Liver (tissue), 9 donors: ENCODE data around the gene ZC3HAV1L. TPM values are rescaled to one million over a fixed set of nuclear protein-coding genes. Genes with fewer than 3 reads are reported as not detected.

Experiments used
- DNase-seq: peaks from one replicate; pipeline ENCODE4 v3.0.0-alpha.2; 2017; ENCODE audit warnings: low spot score
- H3K27ac ChIP-seq, 2 donors: one replicate each; pipeline ENCODE4 v1.7.0; 2013; ENCODE audit warnings: inconsistent platforms in 2 of 2, low read length in 2 of 2, control low read depth in 1 of 2, low read depth in 1 of 2, mild to moderate bottlenecking in 1 of 2
- H3K27me3 ChIP-seq, 4 donors: one replicate each; pipeline versions ENCODE4 v1.6.1 to v1.7.0; 2013; ENCODE audit warnings: low read length in 3 of 4, inconsistent platforms in 1 of 4, mild to moderate bottlenecking in 1 of 4, moderate library complexity in 1 of 4; ENCODE audit not compliant: control insufficient read depth in 4 of 4, insufficient read depth in 4 of 4
- H3K36me3 ChIP-seq, 4 donors: one replicate each; pipeline versions ENCODE4 v1.6.1 to v1.7.0; 2013; ENCODE audit warnings: low read length in 3 of 4, mild to moderate bottlenecking in 3 of 4, low read depth in 1 of 4, moderate library complexity in 1 of 4; ENCODE audit not compliant: control insufficient read depth in 4 of 4, insufficient read depth in 3 of 4
- H3K4me1 ChIP-seq, 4 donors: one replicate each; pipeline versions ENCODE4 v1.6.1 to v1.7.0; 2013; ENCODE audit warnings: low read length in 3 of 4, mild to moderate bottlenecking in 3 of 4, moderate library complexity in 1 of 4; ENCODE audit not compliant: control insufficient read depth in 4 of 4, insufficient read depth in 4 of 4
- H3K4me3 ChIP-seq, 3 donors: one replicate each; pipeline versions ENCODE4 v1.6.1 to v1.7.0; 2013; ENCODE audit warnings: low read length in 3 of 3, control low read depth in 1 of 3, low read depth in 1 of 3, mild to moderate bottlenecking in 1 of 3
- H3K9ac ChIP-seq, 2 donors: one replicate each; pipeline ENCODE4 v1.7.0; 2013; ENCODE audit warnings: low read length in 2 of 2, mild to moderate bottlenecking in 2 of 2, moderate library complexity in 2 of 2, control low read depth in 1 of 2, low read depth in 1 of 2
- H3K9me3 ChIP-seq, 4 donors: one replicate each; pipeline versions ENCODE4 v1.6.1 to v1.7.0; 2013; ENCODE audit warnings: low read length in 3 of 4; ENCODE audit not compliant: control insufficient read depth in 4 of 4
- EGR1 ChIP-seq, 2 donors: IDR thresholded peaks; 2 replicates each; pipeline ENCODE4 v1.6.1; 2016 to 2018; ENCODE audit warnings: antibody characterized with exemption in 2 of 2, low read depth in 2 of 2
- FOXA1 ChIP-seq: IDR thresholded peaks from 2 replicates; pipeline ENCODE4 v1.6.1; 2016; ENCODE audit warnings: antibody characterized with exemption
- FOXA2 ChIP-seq: IDR thresholded peaks from 2 replicates; pipeline ENCODE4 v1.6.1; 2016; ENCODE audit warnings: antibody characterized with exemption
- GABPA ChIP-seq, 2 donors: IDR thresholded peaks in 1 of 2; conservative IDR thresholded peaks in 1 of 2; 2 replicates each; pipeline ENCODE4 v1.6.1; 2016; ENCODE audit warnings: antibody characterized with exemption in 2 of 2, mild to moderate bottlenecking in 1 of 2, moderate library complexity in 1 of 2
- HNF4A ChIP-seq, 2 donors: conservative IDR thresholded peaks; 2 replicates each; pipeline ENCODE4 v1.6.1; 2016; ENCODE audit warnings: antibody characterized with exemption in 2 of 2, mild to moderate bottlenecking in 2 of 2
- HNF4G ChIP-seq: IDR thresholded peaks from 2 replicates; pipeline ENCODE4 v1.6.1; 2016; ENCODE audit warnings: antibody characterized with exemption
- JUND ChIP-seq, 2 donors: IDR thresholded peaks; 2 replicates each; pipeline ENCODE4 v1.6.1; 2016; ENCODE audit warnings: antibody characterized with exemption in 2 of 2
- NR2F2 ChIP-seq: IDR thresholded peaks from 2 replicates; pipeline ENCODE4 v1.6.1; 2016; ENCODE audit warnings: antibody characterized with exemption
- RAD21 ChIP-seq, 2 donors: IDR thresholded peaks; 2 replicates each; pipeline ENCODE4 v1.6.1; 2016; ENCODE audit warnings: antibody characterized with exemption in 2 of 2, mild to moderate bottlenecking in 2 of 2
- RXRA ChIP-seq, 2 donors: IDR thresholded peaks; 2 replicates each; pipeline ENCODE4 v1.6.1; 2017 to 2018; ENCODE audit warnings: antibody characterized with exemption in 2 of 2, mild to moderate bottlenecking in 1 of 2
- SP1 ChIP-seq: IDR thresholded peaks from 2 replicates; pipeline ENCODE4 v1.6.1; 2018; ENCODE audit warnings: antibody characterized with exemption, mild to moderate bottlenecking
- TAF1 ChIP-seq: conservative IDR thresholded peaks from 2 replicates; pipeline ENCODE4 v1.6.1; 2016; ENCODE audit warnings: antibody characterized with exemption, mild to moderate bottlenecking
- YY1 ChIP-seq: IDR thresholded peaks from 2 replicates; pipeline ENCODE4 v1.6.1; 2016; ENCODE audit warnings: antibody characterized with exemption, mild to moderate bottlenecking
- WGBS: extraction: QIAGEN DNeasy Blood & Tissue Kit; methylation state at CpG from one replicate; pipeline ENCODE4 v1.1.7; 2013; 5-methylcytosine and 5-hydroxymethylcytosine counted together
- polyA plus RNA-seq, 2 donors: library from polyadenylated mRNA; stranded (reverse) in 1 of 2; unstranded in 1 of 2; fragments of 200-250 nt in 1 of 2; fragments of >200 nt in 1 of 2; fragmentation: Nextera tagmentation in 1 of 2; extraction: Ambion mirVana in 1 of 2; gene quantifications; one replicate each; pipeline versions ENCODE4 v1.2.1 to v1.2.3, GENCODE V29; 2013 to 2015
- total RNA-seq, 2 donors: library from RNA; depleted of rRNA; stranded (reverse); fragments of >200 nt; gene quantifications; one replicate each; pipeline ENCODE4 v1.2.3, GENCODE V29; 2014
- TF ChIP-seq, protein P1 (sequence below): IDR thresholded peaks from 2 replicates; pipeline ENCODE4 v1.6.1; 2016; ENCODE audit warnings: antibody characterized with exemption
- TF ChIP-seq, protein P2 (sequence below): IDR thresholded peaks from 2 replicates; pipeline ENCODE4 v1.6.1; 2016; ENCODE audit warnings: antibody characterized with exemption, mild to moderate bottlenecking
- TF ChIP-seq, protein P3 (sequence below): fragments of 150-350 bp; IDR thresholded peaks from 2 replicates; pipeline ENCODE4 v1.5.1; 2017; ENCODE audit warnings: improper control_type of control experiment, low read depth, low read length; ENCODE audit not compliant: missing input control
- TF ChIP-seq, protein P4 (sequence below): IDR thresholded peaks from 2 replicates; pipeline ENCODE4 v1.6.1; 2016; ENCODE audit warnings: antibody characterized with exemption
- TF ChIP-seq, protein P5 (sequence below): IDR thresholded peaks from 2 replicates; pipeline ENCODE4 v1.6.1; 2016; ENCODE audit warnings: antibody characterized with exemption
- donor health status: healthy.
- donor health status: healthy.
- donor health status: healthy.
- donor health status: healthy.
- donor health status: healthy.

The ZC3HAV1L gene
- total and polyA plus RNA-seq, 4 donors, result 0.19 to 16.2 (median 1.9) TPM

DNA sequence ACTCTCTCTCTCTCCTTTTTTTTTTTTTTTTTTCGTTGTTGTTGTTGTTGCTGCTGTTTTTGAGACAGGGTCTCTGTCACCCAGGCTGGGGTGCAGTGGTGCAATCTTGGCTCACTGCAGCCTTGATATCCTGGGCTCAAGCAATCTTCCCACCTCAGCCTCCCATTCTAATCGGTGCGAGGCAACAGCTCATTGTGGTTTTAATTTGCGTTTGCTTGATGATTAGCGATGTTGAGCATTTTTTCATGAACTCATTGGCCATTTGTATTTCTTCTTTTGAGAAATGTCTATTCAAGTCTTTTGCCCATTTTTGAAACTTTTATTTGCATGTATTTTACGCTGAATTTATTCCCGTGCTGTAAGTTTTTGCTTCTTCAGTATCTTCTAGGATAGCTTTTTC is 13.3 kb upstream of the ZC3HAV1L start:
- Histone ChIP-seq H3K4me3 (no peak overlapping the region), H3K9me3 (no peaks in the 10 kb centered on the region), H3K36me3 (peaks cover 8 to 51% (median 39%) of the 10 kb centered on the region in 4 donors), H3K9ac (no peak overlapping the region), H3K27ac (no peak overlapping the region), H3K4me1 (peaks cover 0 to 4% (median 0%) of the 10 kb centered on the region in 4 donors), H3K27me3 (no peaks in the 10 kb centered on the region)
- TF ChIP-seq, protein P1, sequence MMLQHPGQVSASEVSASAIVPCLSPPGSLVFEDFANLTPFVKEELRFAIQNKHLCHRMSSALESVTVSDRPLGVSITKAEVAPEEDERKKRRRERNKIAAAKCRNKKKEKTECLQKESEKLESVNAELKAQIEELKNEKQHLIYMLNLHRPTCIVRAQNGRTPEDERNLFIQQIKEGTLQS, result no peak
- TF ChIP-seq NR2F2 (no peak), RAD21 (IDR thresholded peaks at IDR 0.05) (no peak), GABPA (IDR thresholded peaks at IDR 0.05 in 1 of 2, conservative IDR thresholded peaks at IDR 0.05 in 1 of 2) (no peak), YY1 (no peak), HNF4A (conservative IDR thresholded peaks at IDR 0.05) (no peak), JUND (IDR thresholded peaks at IDR 0.05) (no peak), SP1 (no peak), FOXA2 (no peak), EGR1 (IDR thresholded peaks at IDR 0.05; ENCODE audit: low read depth in 2 of 2) (no peak), TAF1 (no peak), HNF4G (no peak)
- TF ChIP-seq, protein P2, sequence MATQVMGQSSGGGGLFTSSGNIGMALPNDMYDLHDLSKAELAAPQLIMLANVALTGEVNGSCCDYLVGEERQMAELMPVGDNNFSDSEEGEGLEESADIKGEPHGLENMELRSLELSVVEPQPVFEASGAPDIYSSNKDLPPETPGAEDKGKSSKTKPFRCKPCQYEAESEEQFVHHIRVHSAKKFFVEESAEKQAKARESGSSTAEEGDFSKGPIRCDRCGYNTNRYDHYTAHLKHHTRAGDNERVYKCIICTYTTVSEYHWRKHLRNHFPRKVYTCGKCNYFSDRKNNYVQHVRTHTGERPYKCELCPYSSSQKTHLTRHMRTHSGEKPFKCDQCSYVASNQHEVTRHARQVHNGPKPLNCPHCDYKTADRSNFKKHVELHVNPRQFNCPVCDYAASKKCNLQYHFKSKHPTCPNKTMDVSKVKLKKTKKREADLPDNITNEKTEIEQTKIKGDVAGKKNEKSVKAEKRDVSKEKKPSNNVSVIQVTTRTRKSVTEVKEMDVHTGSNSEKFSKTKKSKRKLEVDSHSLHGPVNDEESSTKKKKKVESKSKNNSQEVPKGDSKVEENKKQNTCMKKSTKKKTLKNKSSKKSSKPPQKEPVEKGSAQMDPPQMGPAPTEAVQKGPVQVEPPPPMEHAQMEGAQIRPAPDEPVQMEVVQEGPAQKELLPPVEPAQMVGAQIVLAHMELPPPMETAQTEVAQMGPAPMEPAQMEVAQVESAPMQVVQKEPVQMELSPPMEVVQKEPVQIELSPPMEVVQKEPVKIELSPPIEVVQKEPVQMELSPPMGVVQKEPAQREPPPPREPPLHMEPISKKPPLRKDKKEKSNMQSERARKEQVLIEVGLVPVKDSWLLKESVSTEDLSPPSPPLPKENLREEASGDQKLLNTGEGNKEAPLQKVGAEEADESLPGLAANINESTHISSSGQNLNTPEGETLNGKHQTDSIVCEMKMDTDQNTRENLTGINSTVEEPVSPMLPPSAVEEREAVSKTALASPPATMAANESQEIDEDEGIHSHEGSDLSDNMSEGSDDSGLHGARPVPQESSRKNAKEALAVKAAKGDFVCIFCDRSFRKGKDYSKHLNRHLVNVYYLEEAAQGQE, result no peak
- TF ChIP-seq, protein P3, sequence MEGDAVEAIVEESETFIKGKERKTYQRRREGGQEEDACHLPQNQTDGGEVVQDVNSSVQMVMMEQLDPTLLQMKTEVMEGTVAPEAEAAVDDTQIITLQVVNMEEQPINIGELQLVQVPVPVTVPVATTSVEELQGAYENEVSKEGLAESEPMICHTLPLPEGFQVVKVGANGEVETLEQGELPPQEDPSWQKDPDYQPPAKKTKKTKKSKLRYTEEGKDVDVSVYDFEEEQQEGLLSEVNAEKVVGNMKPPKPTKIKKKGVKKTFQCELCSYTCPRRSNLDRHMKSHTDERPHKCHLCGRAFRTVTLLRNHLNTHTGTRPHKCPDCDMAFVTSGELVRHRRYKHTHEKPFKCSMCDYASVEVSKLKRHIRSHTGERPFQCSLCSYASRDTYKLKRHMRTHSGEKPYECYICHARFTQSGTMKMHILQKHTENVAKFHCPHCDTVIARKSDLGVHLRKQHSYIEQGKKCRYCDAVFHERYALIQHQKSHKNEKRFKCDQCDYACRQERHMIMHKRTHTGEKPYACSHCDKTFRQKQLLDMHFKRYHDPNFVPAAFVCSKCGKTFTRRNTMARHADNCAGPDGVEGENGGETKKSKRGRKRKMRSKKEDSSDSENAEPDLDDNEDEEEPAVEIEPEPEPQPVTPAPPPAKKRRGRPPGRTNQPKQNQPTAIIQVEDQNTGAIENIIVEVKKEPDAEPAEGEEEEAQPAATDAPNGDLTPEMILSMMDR, result no peak
- TF ChIP-seq, protein P4, sequence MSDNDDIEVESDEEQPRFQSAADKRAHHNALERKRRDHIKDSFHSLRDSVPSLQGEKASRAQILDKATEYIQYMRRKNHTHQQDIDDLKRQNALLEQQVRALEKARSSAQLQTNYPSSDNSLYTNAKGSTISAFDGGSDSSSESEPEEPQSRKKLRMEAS, result no peak
- DNase-seq, result no peak
- 95% methylated on average over 7 of the region's 7 CpGs for whole genome bisulfite sequencing

DNA sequence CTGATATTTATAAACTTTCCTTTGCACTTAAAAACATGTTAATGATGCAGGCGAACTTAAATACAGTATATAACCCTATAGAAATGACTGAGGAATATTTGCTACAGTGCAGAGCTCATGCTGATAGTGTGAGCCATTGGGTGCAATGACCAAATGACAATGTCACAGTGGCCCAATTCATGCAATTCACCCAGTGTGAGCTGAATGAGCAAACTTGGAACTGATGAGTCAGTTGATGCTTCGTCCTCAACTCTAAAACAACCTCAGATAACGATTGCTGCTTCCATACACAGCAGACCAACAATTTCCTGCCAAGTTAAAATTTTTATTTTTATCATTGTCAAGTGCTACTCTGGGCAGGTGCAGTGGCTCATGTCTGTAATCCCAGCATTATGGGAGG is 12.1 kb upstream of the ZC3HAV1L start:
- 82% methylated on average over 3 of the region's 3 CpGs for WGBS
- no peak overlapping the region for H3K9ac ChIP-seq
- H3K27me3 ChIP-seq, result no peaks in the 10 kb centered on the region
- DNase-seq, result no peak
- no peak overlapping the region for H3K27ac ChIP-seq
- H3K4me3 ChIP-seq, result no peak overlapping the region
- H3K36me3 ChIP-seq, result peaks cover 10 to 41% (median 31%) of the 10 kb centered on the region in 4 donors
- H3K9me3 ChIP-seq, result no peaks in the 10 kb centered on the region
- peaks cover 0 to 4% (median 0%) of the 10 kb centered on the region in 4 donors for H3K4me1 ChIP-seq
- TF ChIP-seq EGR1 (IDR thresholded peaks at IDR 0.05; ENCODE audit: low read depth in 2 of 2), result no peak
- TF ChIP-seq, protein P2, result no peak
- no peak for TF ChIP-seq TAF1
- no peak for TF ChIP-seq RXRA (IDR thresholded peaks at IDR 0.05)
- TF ChIP-seq FOXA1, result no peak
- TF ChIP-seq, protein P3, result no peak
- no peak for TF ChIP-seq HNF4A (conservative IDR thresholded peaks at IDR 0.05)
- no peak for TF ChIP-seq RAD21 (IDR thresholded peaks at IDR 0.05)
- no peak for TF ChIP-seq JUND (IDR thresholded peaks at IDR 0.05)
- TF ChIP-seq, protein P4, result no peak
- TF ChIP-seq, protein P5, sequence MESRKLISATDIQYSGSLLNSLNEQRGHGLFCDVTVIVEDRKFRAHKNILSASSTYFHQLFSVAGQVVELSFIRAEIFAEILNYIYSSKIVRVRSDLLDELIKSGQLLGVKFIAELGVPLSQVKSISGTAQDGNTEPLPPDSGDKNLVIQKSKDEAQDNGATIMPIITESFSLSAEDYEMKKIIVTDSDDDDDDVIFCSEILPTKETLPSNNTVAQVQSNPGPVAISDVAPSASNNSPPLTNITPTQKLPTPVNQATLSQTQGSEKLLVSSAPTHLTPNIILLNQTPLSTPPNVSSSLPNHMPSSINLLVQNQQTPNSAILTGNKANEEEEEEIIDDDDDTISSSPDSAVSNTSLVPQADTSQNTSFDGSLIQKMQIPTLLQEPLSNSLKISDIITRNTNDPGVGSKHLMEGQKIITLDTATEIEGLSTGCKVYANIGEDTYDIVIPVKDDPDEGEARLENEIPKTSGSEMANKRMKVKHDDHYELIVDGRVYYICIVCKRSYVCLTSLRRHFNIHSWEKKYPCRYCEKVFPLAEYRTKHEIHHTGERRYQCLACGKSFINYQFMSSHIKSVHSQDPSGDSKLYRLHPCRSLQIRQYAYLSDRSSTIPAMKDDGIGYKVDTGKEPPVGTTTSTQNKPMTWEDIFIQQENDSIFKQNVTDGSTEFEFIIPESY, result no peak
- no peak for TF ChIP-seq NR2F2
- TF ChIP-seq HNF4G, result no peak
